Superior temporal gyrus (tissue), 1 donor: ENCODE data around the gene SNRNP40.
A peak's percentile ranks its signal among the peaks of the same experiment; 100 is the strongest.
"Not testable (repeated sequence)": the region's sequence is repeated elsewhere in the genome, so short reads cannot be mapped to it uniquely, and the experiment has no call there.

ENCODE experiments used
- DNase-seq: peaks from one replicate; pipeline ENCODE4 v3.0.0-alpha.2; 2016; ENCODE audit errors: extremely low spot score

The SNRNP40 gene

GRCh38 chr1:31282426-31282825 is 14.2 kb downstream of the SNRNP40 start:
- DNase-seq, result not testable (repeated sequence)

- DNase-seq, result no peak
Observed at GRCh38 chr1:31273619-31274018, 23.0 kb downstream of the SNRNP40 start.

- no peak for DNase-seq
Observed at GRCh38 chr1:31272369-31272768, 24.2 kb downstream of the SNRNP40 start.

GRCh38 chr1:31266547-31266946 is 30.0 kb downstream of the SNRNP40 start:
- no peak for DNase-seq

- DNase-seq, result no peak
Observed at GRCh38 chr1:31264790-31265386, 31.7 kb downstream of the SNRNP40 start.

- no peak for DNase-seq
Observed at GRCh38 chr1:31263408-31263807, 33.2 kb downstream of the SNRNP40 start.

- DNase-seq, result not testable (repeated sequence)
Observed at GRCh38 chr1:31262393-31262792, 34.2 kb downstream of the SNRNP40 start.

- no peak for DNase-seq
Observed at GRCh38 chr1:31261916-31262315, 34.7 kb downstream of the SNRNP40 start.

- DNase-seq, result no peak
Observed at GRCh38 chr1:31259746-31260145, 36.8 kb downstream of the SNRNP40 start.

GRCh38 chr1:31258581-31258980 is 38.0 kb downstream of the SNRNP40 start:
- no peak for DNase-seq

GRCh38 chr1:31257213-31257612 is 39.4 kb downstream of the SNRNP40 start:
- no peak for DNase-seq

- DNase-seq, result no peak
Observed at GRCh38 chr1:31249854-31250253, 46.7 kb downstream of the SNRNP40 start.

GRCh38 chr1:31248276-31248675 is 48.3 kb downstream of the SNRNP40 start:
- no peak for DNase-seq

GRCh38 chr1:31244326-31244725 is 52.3 kb downstream of the SNRNP40 start:
- no peak for DNase-seq

- DNase-seq, result peak; percentile 64
Observed at GRCh38 chr1:31243501-31244286, 52.9 kb downstream of the SNRNP40 start.

GRCh38 chr1:31241321-31241720 is 55.3 kb downstream of the SNRNP40 start:
- no peak for DNase-seq

- no peak for DNase-seq
Observed at GRCh38 chr1:31239653-31240241, 56.8 kb downstream of the SNRNP40 start, which contains the start of gene NKAIN1. Gene NKAIN1 (minus strand): TSS chr1:31239887. CDS start chr1:31239547, 340 bp downstream.

GRCh38 chr1:31238986-31239613 is 57.5 kb downstream of the SNRNP40 start:
- DNase-seq, result no peak

GRCh38 chr1:31238612-31238985 is 58.0 kb downstream of the SNRNP40 start:
- no peak for DNase-seq

GRCh38 chr1:31234870-31235269 is 61.7 kb downstream of the SNRNP40 start:
- DNase-seq, result no peak

- no peak for DNase-seq
Observed at GRCh38 chr1:31234123-31234708, 62.4 kb downstream of the SNRNP40 start.

- no peak for DNase-seq
Observed at GRCh38 chr1:31232689-31233088, 63.9 kb downstream of the SNRNP40 start.
